ENCODE measurements around the gene OLA1. TPM values are rescaled to one million over a fixed set of nuclear protein-coding genes. Genes with fewer than 3 reads are reported as not detected.

OLA1 gene
- polyA plus RNA-seq, 1 donor from 2014 or later: 134 TPM

DNA sequence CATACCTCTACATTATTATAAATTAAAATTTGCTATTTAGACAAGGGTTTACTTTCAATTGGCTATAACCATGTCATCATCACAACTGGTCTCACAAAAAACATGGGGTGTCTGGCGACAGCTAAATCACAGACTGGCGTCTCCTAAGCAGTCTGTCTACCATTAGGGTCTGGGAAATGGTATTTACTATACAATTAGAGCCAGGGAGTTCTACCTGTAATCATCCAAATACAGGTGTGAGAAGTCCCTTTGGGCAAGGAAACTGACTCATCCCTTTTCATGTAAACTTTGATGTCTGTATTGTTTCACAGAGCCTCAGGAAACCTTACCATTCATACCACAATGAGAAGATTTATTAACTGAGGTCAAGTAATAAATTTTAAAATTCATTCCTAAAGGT, 126.7 kb downstream of the OLA1 start:
- H3K79me2 ChIP-seq (replicated peaks; ENCODE audit: insufficient read depth, low read length): no peaks in the 10 kb centered on the region
- H3K9me2 ChIP-seq (ENCODE audit: insufficient read depth, low read length): no peaks in the 10 kb centered on the region
- no peaks in the 10 kb centered on the region for H3K36me3 ChIP-seq (ENCODE audit: insufficient read depth, low read length)
- H2AFZ ChIP-seq (ENCODE audit: low read depth, low read length): no peak overlapping the region
- no peak overlapping the region for H3K27ac ChIP-seq (ENCODE audit: low read length)
- H3K27me3 ChIP-seq (ENCODE audit: insufficient read depth, low read depth, low read length): no peaks in the 10 kb centered on the region
- no peak overlapping the region for H3K4me3 ChIP-seq (ENCODE audit: low read length)
- H3K9me3 ChIP-seq (ENCODE audit: low read length): no peaks in the 10 kb centered on the region
- H4K20me1 ChIP-seq (ENCODE audit: insufficient read depth): no peaks in the 10 kb centered on the region
- H3K9ac ChIP-seq (ENCODE audit: low read length): no peak overlapping the region
- TF ChIP-seq RAD21 (conservative IDR thresholded peaks at IDR 0.05): no peak
- no peak for TF ChIP-seq POLR2AphosphoS5 (IDR thresholded peaks at IDR 0.05)
- TF ChIP-seq EZH2 (IDR thresholded peaks at IDR 0.05; ENCODE audit: borderline replicate concordance, insufficient read depth, low read length, poor library complexity, severe bottlenecking): no peak
- no peak for TF ChIP-seq MXI1 (conservative IDR thresholded peaks at IDR 0.05; ENCODE audit: poor library complexity, severe bottlenecking)
- TF ChIP-seq CTCF (IDR thresholded peaks at IDR 0.05; ENCODE audit: poor library complexity, severe bottlenecking): no peak
- TF ChIP-seq EP300 (conservative IDR thresholded peaks at IDR 0.05; ENCODE audit: poor library complexity, severe bottlenecking): no peak
- no peak for TF ChIP-seq REST (IDR thresholded peaks at IDR 0.05; ENCODE audit: borderline replicate concordance)
- no peak for TF ChIP-seq TAF1 (IDR thresholded peaks at IDR 0.05; ENCODE audit: low read depth)
- TF ChIP-seq SMC3 (conservative IDR thresholded peaks at IDR 0.05; ENCODE audit: poor library complexity): no peak
- peaks cover 3% of the 10 kb centered on the region for H3F3A ChIP-seq (ENCODE audit: insufficient read depth, low read length, poor library complexity, severe bottlenecking)
- H3K4me2 ChIP-seq (ENCODE audit: low read length): no peak overlapping the region

DNA sequence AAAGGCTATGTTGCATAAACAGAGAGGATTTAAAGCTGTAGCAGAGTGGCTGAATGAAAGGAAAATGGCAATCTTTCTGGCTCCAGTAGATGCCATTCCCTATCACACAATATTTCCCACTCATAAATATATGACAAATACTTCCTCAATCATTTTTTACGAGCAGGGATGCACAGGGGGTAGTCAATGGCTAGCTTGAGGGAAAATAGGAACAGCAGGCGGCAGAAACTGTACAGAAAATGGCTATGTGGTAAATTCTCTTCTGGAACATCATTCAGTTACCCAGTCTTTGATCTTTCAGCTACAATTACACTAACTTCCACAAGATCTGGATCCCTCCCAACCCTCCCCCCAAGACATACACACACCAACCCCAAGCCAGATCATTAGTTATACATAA, 127.2 kb downstream of the OLA1 start:
- H3F3A ChIP-seq (ENCODE audit: insufficient read depth, low read length, poor library complexity, severe bottlenecking): peaks cover 3% of the 10 kb centered on the region
- no peak overlapping the region for H3K9ac ChIP-seq (ENCODE audit: low read length)
- no peak overlapping the region for H2AFZ ChIP-seq (ENCODE audit: low read depth, low read length)
- H3K36me3 ChIP-seq (ENCODE audit: insufficient read depth, low read length): no peaks in the 10 kb centered on the region
- no peaks in the 10 kb centered on the region for H4K20me1 ChIP-seq (ENCODE audit: insufficient read depth)
- H3K9me3 ChIP-seq (ENCODE audit: low read length): no peaks in the 10 kb centered on the region
- no peak overlapping the region for H3K4me3 ChIP-seq (ENCODE audit: low read length)
- H3K9me2 ChIP-seq (ENCODE audit: insufficient read depth, low read length): no peaks in the 10 kb centered on the region
- TF ChIP-seq REST (IDR thresholded peaks at IDR 0.05; ENCODE audit: borderline replicate concordance) (peak; percentile 71), POLR2AphosphoS5 (IDR thresholded peaks at IDR 0.05) (peak; percentile 56), EP300 (conservative IDR thresholded peaks at IDR 0.05; ENCODE audit: poor library complexity, severe bottlenecking) (no peak)
- no peak overlapping the region for H3K27ac ChIP-seq (ENCODE audit: low read length)
- no peaks in the 10 kb centered on the region for H3K79me2 ChIP-seq (replicated peaks; ENCODE audit: insufficient read depth, low read length)
- no peaks in the 10 kb centered on the region for H3K27me3 ChIP-seq (ENCODE audit: insufficient read depth, low read depth, low read length)
- H3K4me2 ChIP-seq (ENCODE audit: low read length): peak overlapping the region; percentile 19
